HCT116 (cell line): ENCODE measurements around the gene HOXD9. TPM values are rescaled to one million over a fixed set of nuclear protein-coding genes. Genes with fewer than 3 reads are reported as not detected.

ENCODE experiments used
- ATAC-seq: fragments of 200-7000 bp; cut with Tn5 transposase; 2 replicates; pipeline ENCODE4 v1.9.1; 2020; ENCODE audit warnings: mild to moderate bottlenecking, moderate library complexity
- BruUV-seq: library from RNA; stranded (reverse); fragments of 400-500 nt; replicated peaks from 2 replicates; lab custom pipeline; 2021; lab: Mats Ljungman, UMichigan
- CTCF ChIA-PET: fragments of 300-600 bp; sonication (Branson Sonifier 250); formaldehyde crosslinking; loops from one replicate; lab custom pipeline; 2021; ENCODE audit warnings: antibody characterized with exemption; lab: Charles Lee
- POLR2A ChIA-PET: fragments of 300-600, 350-600 bp; sonication (Branson Sonifier 250); formaldehyde crosslinking; loops from one replicate; lab custom pipeline; 2021; ENCODE audit warnings: antibody characterized with exemption; lab: Charles Lee
- RAD21 ChIA-PET, 2 experiments: fragments of 300-600 bp; sonication (Branson Sonifier 250); formaldehyde crosslinking; loops; one replicate each; lab custom pipeline; 2023; ENCODE audit warnings: low total read pairs in 2 of 2; ENCODE audit not compliant: uncharacterized antibody in 2 of 2, unreplicated experiment in 2 of 2, low non-redundant PET in 1 of 2; lab: Charles Lee
- DNase-seq: peaks from one replicate; pipeline ENCODE4 v3.0.0-alpha.2; 2010; ENCODE audit warnings: low read depth, low spot score
- H2AFZ ChIP-seq: fragments of 200-600 bp; shearing (Covaris generic), sonication (generic); 2 replicates; pipeline ENCODE4 v1.6.1; 2017; ENCODE audit warnings: low read depth, mixed run types, mixed read lengths, antibody characterized with exemption, low read length; ENCODE audit not compliant: poor library complexity, severe bottlenecking
- H3K27ac ChIP-seq: 2 replicates; pipeline ENCODE4 v1.5.1; 2012; ENCODE audit warnings: low read depth, low read length
- H3K27me3 ChIP-seq: fragments of 200-600 bp; sonication (generic); 2 replicates; pipeline ENCODE4 v1.6.1; 2016; ENCODE audit warnings: mixed run types, low read length, mixed read lengths; ENCODE audit not compliant: insufficient read depth
- H3K36me3 ChIP-seq, 2 experiments: fragments of 200-500 bp in 1 of 2; fragments of 200-600 bp in 1 of 2; sonication (Bioruptor generic) in 1 of 2; sonication (generic) in 1 of 2; 2 replicates each; pipeline versions ENCODE4 v1.5.1 to v1.6.1; 2014 to 2016; ENCODE audit warnings: low read length in 2 of 2, inconsistent platforms in 1 of 2, mixed read lengths in 1 of 2, mixed run types in 1 of 2; ENCODE audit not compliant: insufficient read depth in 2 of 2, control insufficient read depth in 1 of 2
- H3K4me1 ChIP-seq, 2 experiments: fragments of 200-600 bp in 1 of 2; sonication (generic) in 1 of 2; 2 replicates each; pipeline versions ENCODE4 v1.5.1 to v1.6.1; 2012 to 2017; ENCODE audit warnings: low read length in 2 of 2, inconsistent platforms in 1 of 2, mild to moderate bottlenecking in 1 of 2, mixed read lengths in 1 of 2, mixed run types in 1 of 2, moderate library complexity in 1 of 2; ENCODE audit not compliant: insufficient read depth in 2 of 2, control insufficient read depth in 1 of 2
- H3K4me2 ChIP-seq: fragments of 200-600 bp; sonication (generic); 2 replicates; pipeline ENCODE4 v1.6.1; 2017; ENCODE audit warnings: mixed run types, low read length, mixed read lengths
- H3K4me3 ChIP-seq, 2 experiments: fragments of 200-600 bp in 1 of 2; sonication (generic) in 1 of 2; replicated peaks in 1 of 2; 2 replicates each; pipeline ENCODE4 v1.5.1; 2011 to 2016; ENCODE audit warnings: low read length in 2 of 2, control low read depth in 1 of 2, low read depth in 1 of 2, mild to moderate bottlenecking in 1 of 2, mixed read lengths in 1 of 2, mixed run types in 1 of 2
- H3K79me2 ChIP-seq: fragments of 200-600 bp; sonication (generic); 2 replicates; pipeline ENCODE4 v1.6.1; 2017; ENCODE audit warnings: mild to moderate bottlenecking, mixed run types, low read length, moderate library complexity, mixed read lengths; ENCODE audit not compliant: insufficient read depth
- H3K9ac ChIP-seq: fragments of 200-600 bp; sonication (generic); 2 replicates; pipeline ENCODE4 v1.6.1; 2016; ENCODE audit warnings: low read length, mixed read lengths
- H3K9me2 ChIP-seq: fragments of 200-600 bp; sonication (generic), shearing (Covaris generic); 2 replicates; pipeline ENCODE4 v1.6.1; 2017; ENCODE audit warnings: mixed run types, mild to moderate bottlenecking, moderate library complexity; ENCODE audit not compliant: insufficient read depth
- H3K9me3 ChIP-seq, 2 experiments: fragments of 200-500 bp in 1 of 2; fragments of 200-600 bp in 1 of 2; sonication (Bioruptor generic) in 1 of 2; sonication (generic) in 1 of 2; 2 replicates each; pipeline ENCODE4 v1.6.1; 2014 to 2017; ENCODE audit warnings: low read length in 2 of 2, mixed read lengths in 2 of 2, inconsistent platforms in 1 of 2, low read depth in 1 of 2, mild to moderate bottlenecking in 1 of 2, mixed run types in 1 of 2, moderate library complexity in 1 of 2; ENCODE audit not compliant: control insufficient read depth in 1 of 2, insufficient read depth in 1 of 2
- H4K20me1 ChIP-seq: fragments of 200-600 bp; sonication (generic), shearing (Covaris generic); 2 replicates; pipeline ENCODE4 v1.6.1; 2017; ENCODE audit warnings: mixed run types, mild to moderate bottlenecking, moderate library complexity; ENCODE audit not compliant: insufficient read depth
- CBX3 ChIP-seq: IDR thresholded peaks from 2 replicates; pipeline ENCODE4 v1.6.1; 2012; ENCODE audit warnings: low read depth
- CTCF ChIP-seq, 3 experiments: fragments of 200-600 bp in 1 of 3; sonication (generic) in 1 of 3; IDR thresholded peaks in 2 of 3; conservative IDR thresholded peaks in 1 of 3; 2 replicates each; pipeline ENCODE4 v1.5.1; 2012 to 2017; ENCODE audit warnings: low read depth in 2 of 3, low read length in 2 of 3, antibody characterized with exemption in 1 of 3, borderline replicate concordance in 1 of 3, control low read depth in 1 of 3, mild to moderate bottlenecking in 1 of 3, mixed read lengths in 1 of 3, mixed run types in 1 of 3, moderate library complexity in 1 of 3; ENCODE audit not compliant: insufficient read depth in 1 of 3
- EGR1 ChIP-seq: IDR thresholded peaks from 2 replicates; pipeline ENCODE4 v1.6.1; 2012; ENCODE audit warnings: low read depth
- ELF1 ChIP-seq: IDR thresholded peaks from 2 replicates; pipeline ENCODE4 v1.6.1; 2012; ENCODE audit warnings: low read depth, borderline replicate concordance
- EZH2 ChIP-seq: fragments of 200-600 bp; sonication (generic); IDR thresholded peaks from 2 replicates; pipeline ENCODE4 v1.6.1; 2017; ENCODE audit warnings: antibody characterized with exemption, mixed run types
- EZH2phosphoT487 ChIP-seq: fragments of 200-600 bp; IDR thresholded peaks from 2 replicates; pipeline ENCODE4 v1.6.1; 2018; ENCODE audit warnings: antibody characterized with exemption, borderline replicate concordance
- MAX ChIP-seq: IDR thresholded peaks from 2 replicates; pipeline ENCODE4 v1.6.1; 2012
- POLR2A ChIP-seq: IDR thresholded peaks from 2 replicates; pipeline ENCODE4 v1.7.0; 2011; ENCODE audit warnings: borderline replicate concordance; ENCODE audit not compliant: insufficient read depth, insufficient read length; ENCODE audit errors: extremely low read depth
- POLR2AphosphoS5 ChIP-seq: IDR thresholded peaks from 2 replicates; pipeline ENCODE4 v1.6.1; 2011; ENCODE audit warnings: mild to moderate bottlenecking, low read depth, low read length, moderate library complexity
- RAD21 ChIP-seq: IDR thresholded peaks from 2 replicates; pipeline ENCODE4 v1.6.1; 2012; ENCODE audit warnings: low read depth, mild to moderate bottlenecking
- SP1 ChIP-seq: IDR thresholded peaks from 2 replicates; pipeline ENCODE4 v1.6.1; 2012; ENCODE audit warnings: low read depth
- SRF ChIP-seq: IDR thresholded peaks from 2 replicates; pipeline ENCODE4 v1.6.1; 2012; ENCODE audit warnings: low read depth
- TCF7L2 ChIP-seq: IDR thresholded peaks from 2 replicates; pipeline ENCODE4 v1.7.0; 2011; ENCODE audit warnings: borderline replicate concordance, inconsistent platforms; ENCODE audit not compliant: insufficient read depth, insufficient read length; ENCODE audit errors: extremely low read depth
- YY1 ChIP-seq: IDR thresholded peaks from 2 replicates; pipeline ENCODE4 v1.6.1; 2011; ENCODE audit warnings: low read length, low read depth, moderate library complexity, mild to moderate bottlenecking; ENCODE audit not compliant: insufficient replicate concordance; ENCODE audit errors: extremely low read depth
- ZFX ChIP-seq: fragments of 450-650 bp; IDR thresholded peaks from 2 replicates; pipeline ENCODE4 v1.6.1; 2017
- ZNF274 ChIP-seq: fragments of 200-500 bp; sonication (Bioruptor generic); IDR thresholded peaks from 2 replicates; pipeline ENCODE4 v1.6.1; 2014; ENCODE audit warnings: mild to moderate bottlenecking, low read depth, low read length, inconsistent platforms
- intact Hi-C: fragments of 100-400 bp; cut with micrococcal nuclease; formaldehyde crosslinking; loops from 2 replicates; pipeline ENCODE4 v1.10.0; 2022
- total RNA-seq: library from RNA; stranded (reverse); gene quantifications from one replicate; pipeline ENCODE4 v1.2.1, GENCODE V29; 2021; ENCODE audit not compliant: unreplicated experiment
- TF ChIP-seq, protein P1 (sequence below): IDR thresholded peaks from 2 replicates; pipeline ENCODE4 v1.6.1; 2011; ENCODE audit warnings: mild to moderate bottlenecking, low read length, moderate library complexity; ENCODE audit not compliant: insufficient replicate concordance; ENCODE audit errors: extremely low read depth
- TF ChIP-seq, protein P2 (sequence below): IDR thresholded peaks from 2 replicates; pipeline ENCODE4 v1.6.1; 2012; ENCODE audit warnings: low read depth

HOXD9 gene
- total RNA-seq, 1 experiment from 2014 or later, result not detected

DNA sequence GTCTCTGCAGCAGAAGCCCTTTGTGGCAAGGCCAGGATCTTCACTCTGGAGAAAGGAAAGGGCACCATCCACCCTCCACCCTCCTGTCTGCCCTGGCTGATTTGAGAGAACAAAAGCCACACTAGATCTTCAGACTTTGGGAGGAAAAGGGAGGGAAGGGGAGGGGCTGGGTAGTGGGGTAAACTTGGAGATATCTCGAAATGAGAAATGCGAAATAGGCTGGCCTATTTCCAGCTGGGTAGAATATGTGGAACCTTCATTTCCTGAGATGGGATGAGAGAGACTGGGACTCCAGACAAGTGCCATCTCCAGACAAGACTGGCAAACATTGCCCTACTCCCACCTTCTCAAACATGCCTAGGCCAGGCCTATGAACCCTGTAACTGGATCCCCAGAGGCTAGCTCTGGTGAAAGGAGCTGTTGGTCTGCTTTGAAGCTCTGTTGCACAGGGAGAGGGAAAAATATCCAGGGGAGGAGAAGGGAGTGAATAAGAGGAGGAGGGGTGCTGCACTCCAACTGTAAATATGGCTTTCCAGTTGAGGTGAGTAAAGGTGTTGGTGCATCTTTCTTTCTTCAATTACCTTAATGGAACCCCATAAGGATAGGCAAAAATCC lies 21.2 kb upstream of the HOXD9 start:
- no peak overlapping the region for H3K27ac ChIP-seq
- no peak overlapping the region for H3K4me2 ChIP-seq
- RAD21 ChIA-PET, result no interaction called here
- no peaks in the 10 kb centered on the region for H3K27me3 ChIP-seq
- H3K36me3 ChIP-seq, result no peaks in the 10 kb centered on the region
- H3K9ac ChIP-seq, result no peak overlapping the region
- TF ChIP-seq RAD21 (no peak), POLR2A (no peak), EZH2 (no peak), ZFX (no peak), TCF7L2 (no peak), MAX (no peak), POLR2AphosphoS5 (no peak), CTCF (IDR thresholded peaks at IDR 0.05 in 2 of 3, conservative IDR thresholded peaks at IDR 0.05 in 1 of 3; ENCODE audit: borderline replicate concordance in 1 of 3, insufficient read depth in 1 of 3, low read depth in 2 of 3, low read length in 2 of 3) (no peak), SP1 (no peak), EZH2phosphoT487 (no peak), ZNF274 (no peak), EGR1 (no peak), ELF1 (no peak), SRF (no peak), YY1 (no peak), CBX3 (no peak)
- TF ChIP-seq, protein P1, sequence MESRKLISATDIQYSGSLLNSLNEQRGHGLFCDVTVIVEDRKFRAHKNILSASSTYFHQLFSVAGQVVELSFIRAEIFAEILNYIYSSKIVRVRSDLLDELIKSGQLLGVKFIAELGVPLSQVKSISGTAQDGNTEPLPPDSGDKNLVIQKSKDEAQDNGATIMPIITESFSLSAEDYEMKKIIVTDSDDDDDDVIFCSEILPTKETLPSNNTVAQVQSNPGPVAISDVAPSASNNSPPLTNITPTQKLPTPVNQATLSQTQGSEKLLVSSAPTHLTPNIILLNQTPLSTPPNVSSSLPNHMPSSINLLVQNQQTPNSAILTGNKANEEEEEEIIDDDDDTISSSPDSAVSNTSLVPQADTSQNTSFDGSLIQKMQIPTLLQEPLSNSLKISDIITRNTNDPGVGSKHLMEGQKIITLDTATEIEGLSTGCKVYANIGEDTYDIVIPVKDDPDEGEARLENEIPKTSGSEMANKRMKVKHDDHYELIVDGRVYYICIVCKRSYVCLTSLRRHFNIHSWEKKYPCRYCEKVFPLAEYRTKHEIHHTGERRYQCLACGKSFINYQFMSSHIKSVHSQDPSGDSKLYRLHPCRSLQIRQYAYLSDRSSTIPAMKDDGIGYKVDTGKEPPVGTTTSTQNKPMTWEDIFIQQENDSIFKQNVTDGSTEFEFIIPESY, result no peak
- TF ChIP-seq, protein P2, sequence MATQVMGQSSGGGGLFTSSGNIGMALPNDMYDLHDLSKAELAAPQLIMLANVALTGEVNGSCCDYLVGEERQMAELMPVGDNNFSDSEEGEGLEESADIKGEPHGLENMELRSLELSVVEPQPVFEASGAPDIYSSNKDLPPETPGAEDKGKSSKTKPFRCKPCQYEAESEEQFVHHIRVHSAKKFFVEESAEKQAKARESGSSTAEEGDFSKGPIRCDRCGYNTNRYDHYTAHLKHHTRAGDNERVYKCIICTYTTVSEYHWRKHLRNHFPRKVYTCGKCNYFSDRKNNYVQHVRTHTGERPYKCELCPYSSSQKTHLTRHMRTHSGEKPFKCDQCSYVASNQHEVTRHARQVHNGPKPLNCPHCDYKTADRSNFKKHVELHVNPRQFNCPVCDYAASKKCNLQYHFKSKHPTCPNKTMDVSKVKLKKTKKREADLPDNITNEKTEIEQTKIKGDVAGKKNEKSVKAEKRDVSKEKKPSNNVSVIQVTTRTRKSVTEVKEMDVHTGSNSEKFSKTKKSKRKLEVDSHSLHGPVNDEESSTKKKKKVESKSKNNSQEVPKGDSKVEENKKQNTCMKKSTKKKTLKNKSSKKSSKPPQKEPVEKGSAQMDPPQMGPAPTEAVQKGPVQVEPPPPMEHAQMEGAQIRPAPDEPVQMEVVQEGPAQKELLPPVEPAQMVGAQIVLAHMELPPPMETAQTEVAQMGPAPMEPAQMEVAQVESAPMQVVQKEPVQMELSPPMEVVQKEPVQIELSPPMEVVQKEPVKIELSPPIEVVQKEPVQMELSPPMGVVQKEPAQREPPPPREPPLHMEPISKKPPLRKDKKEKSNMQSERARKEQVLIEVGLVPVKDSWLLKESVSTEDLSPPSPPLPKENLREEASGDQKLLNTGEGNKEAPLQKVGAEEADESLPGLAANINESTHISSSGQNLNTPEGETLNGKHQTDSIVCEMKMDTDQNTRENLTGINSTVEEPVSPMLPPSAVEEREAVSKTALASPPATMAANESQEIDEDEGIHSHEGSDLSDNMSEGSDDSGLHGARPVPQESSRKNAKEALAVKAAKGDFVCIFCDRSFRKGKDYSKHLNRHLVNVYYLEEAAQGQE, result no peak
- CTCF ChIA-PET, result interaction anchor here (1.5 kb wide), 1 partner anchor 10 kb away, joined by 7 read pairs; no protein-coding TSS in a partner anchor
- no peaks in the 10 kb centered on the region for H3K9me2 ChIP-seq
- intact Hi-C loops, result no loop called here
- H3K4me1 ChIP-seq, result peaks cover 5 to 20% of the 10 kb centered on the region in 2 experiments; a peak in 3 of 4 replicates
- no peak overlapping the region for H2AFZ ChIP-seq
- POLR2A ChIA-PET, result no interaction called here
- no TSS peak for BruUV-seq
- DNase-seq (no peak), ATAC-seq (no peak)
- no peaks in the 10 kb centered on the region for H4K20me1 ChIP-seq
- no peak overlapping the region for H3K4me3 ChIP-seq
- no peaks in the 10 kb centered on the region for H3K79me2 ChIP-seq
- H3K9me3 ChIP-seq, result no peaks in the 10 kb centered on the region
